AG04450 (cell line): ENCODE results near the gene ARNT2. TPM values are rescaled to one million over a fixed set of nuclear protein-coding genes. Genes with fewer than 3 reads are reported as not detected.

Experiments
- CTCF ChIA-PET: fragments of 300-600, 350-600 bp; formaldehyde crosslinking; extraction: SDS; loops from one replicate; lab custom pipeline; 2022; ENCODE audit warnings: antibody characterized with exemption, inconsistent platforms; lab: Charles Lee
- POLR2A ChIA-PET: fragments of 350-600 bp; formaldehyde crosslinking; extraction: SDS; loops from one replicate; lab custom pipeline; 2021; ENCODE audit warnings: antibody characterized with exemption, inconsistent platforms; lab: Yijun Ruan, JAX
- DNase-seq: peaks from one replicate; pipeline ENCODE4 v3.0.0-alpha.2; 2011; ENCODE audit warnings: low read depth, low spot score
- H3K27ac ChIP-seq: one replicate; pipeline ENCODE4 v1.5.1; 2012; ENCODE audit warnings: low read depth, low read length, control low read depth
- H3K27me3 ChIP-seq: one replicate; pipeline ENCODE4 v1.6.0; 2012; ENCODE audit warnings: low read length; ENCODE audit not compliant: control insufficient read depth, insufficient read depth
- H3K4me3 ChIP-seq: 2 replicates; pipeline ENCODE4 v1.5.1; 2011; ENCODE audit warnings: mild to moderate bottlenecking, low read depth, low read length, control low read depth
- H3K9me3 ChIP-seq: 2 replicates; pipeline ENCODE4 v1.5.1; 2012; ENCODE audit warnings: low read length; ENCODE audit not compliant: control insufficient read depth, insufficient read depth
- CTCF ChIP-seq: IDR thresholded peaks from 2 replicates; pipeline ENCODE4 v1.5.1; 2011; ENCODE audit warnings: low read depth, low read length, control low read depth, inconsistent platforms
- polyA plus RNA-seq: library from polyadenylated mRNA; depleted of rRNA; stranded (reverse); fragments of >200 nt; gene quantifications from 2 replicates; pipeline ENCODE4 v1.2.3, GENCODE V29; 2011

ARNT2 gene
- polyA plus RNA-seq, 1 experiment: 36.8 TPM

GRCh38 chr15:80420658-80421057, 16.5 kb downstream of the ARNT2 start:
- Histone ChIP-seq H3K9me3 (no peaks in the 10 kb centered on the region; the same call in 1 of the 2 replicates), H3K27me3 (no peaks in the 10 kb centered on the region), H3K4me3 (no peak overlapping the region), H3K27ac (no peak overlapping the region)
- no peak for TF ChIP-seq CTCF
- no peak for DNase-seq
- CTCF ChIA-PET: interaction anchor here (1.0 to 1.8 kb wide), 2 partner anchors 35 to 147 kb away, joined by 3 to 8 read pairs; no protein-coding TSS in a partner anchor
- POLR2A ChIA-PET: no interaction called here

GRCh38 chr15:80423215-80423614, 19.0 kb downstream of the ARNT2 start:
- H3K4me3 ChIP-seq: no peak overlapping the region
- peak overlapping the region; percentile 13 for H3K27ac ChIP-seq
- no peaks in the 10 kb centered on the region; the same call in 1 of the 2 replicates for H3K9me3 ChIP-seq
- no peaks in the 10 kb centered on the region for H3K27me3 ChIP-seq
- peak; percentile 39 for DNase-seq
- ChIA-PET CTCF (interaction anchor here (0.6 to 1.3 kb wide), 2 partner anchors 356 to 547 kb away, joined by 3 read pairs; partner anchors contain the start of gene CEMIP), POLR2A (interaction anchor here (0.6 kb wide), 1 partner anchor 765 kb away, joined by 7 read pairs; no protein-coding TSS in a partner anchor)
- TF ChIP-seq CTCF: no peak

DNA sequence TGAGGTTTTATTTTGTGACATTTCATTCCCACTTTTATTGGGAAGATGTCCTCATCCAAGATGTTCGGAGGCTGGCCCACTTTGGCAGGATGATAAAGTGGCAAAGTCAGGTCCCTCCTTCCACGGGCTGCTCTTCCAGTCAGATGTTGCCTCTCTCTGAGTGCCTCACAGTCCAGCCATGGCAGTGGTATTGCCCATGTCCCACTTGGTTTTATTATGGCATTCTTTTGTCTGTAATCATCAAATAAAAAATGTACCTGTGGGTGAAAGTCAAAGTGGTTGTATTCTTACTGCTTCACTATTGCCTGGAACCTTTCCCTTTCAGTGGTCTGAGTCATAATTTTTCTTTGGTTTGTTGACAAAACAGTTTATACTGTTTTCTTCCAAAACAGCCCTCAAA, 20.2 kb downstream of the ARNT2 start:
- CTCF ChIA-PET: interaction anchor here (1.3 kb wide), 1 partner anchor 355 kb away, joined by 3 read pairs; the partner anchor contains the start of gene CEMIP
- POLR2A ChIA-PET: no interaction called here
- DNase-seq: no peak

DNA sequence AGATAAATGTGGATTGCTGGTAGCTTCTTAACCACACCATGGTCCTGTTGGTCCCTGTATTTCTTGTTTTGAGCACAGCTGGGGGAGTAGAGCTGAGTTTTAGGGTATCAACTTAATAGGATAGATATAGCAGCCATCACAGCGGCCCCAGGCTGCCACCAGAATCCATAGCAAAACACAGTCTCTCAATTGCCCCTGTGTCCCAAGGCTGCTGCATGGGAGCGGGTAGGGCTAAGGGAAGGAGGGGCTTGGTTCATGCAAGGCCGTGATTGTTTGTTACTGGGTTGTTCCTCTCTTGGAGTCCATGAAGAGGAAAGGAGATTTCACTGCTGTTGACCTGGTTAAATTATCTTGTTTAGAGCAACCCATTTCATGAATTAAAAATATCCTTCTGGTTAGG, 22.1 kb downstream of the ARNT2 start:
- CTCF ChIA-PET: no interaction called here
- POLR2A ChIA-PET: no interaction called here

More for the DNA sequence above, 20.2 kb downstream of the ARNT2 start:
- H3K27ac ChIP-seq: no peak overlapping the region
- H3K27me3 ChIP-seq: no peaks in the 10 kb centered on the region
- no peak overlapping the region for H3K4me3 ChIP-seq
- TF ChIP-seq CTCF: no peak
- H3K9me3 ChIP-seq: no peaks in the 10 kb centered on the region; the same call in 1 of the 2 replicates

More for the DNA sequence above, 22.1 kb downstream of the ARNT2 start:
- Histone ChIP-seq H3K27ac (no peak overlapping the region), H3K9me3 (no peaks in the 10 kb centered on the region; the same call in 1 of the 2 replicates), H3K4me3 (no peak overlapping the region), H3K27me3 (no peaks in the 10 kb centered on the region)
- no peak for DNase-seq
- no peak for TF ChIP-seq CTCF
